PC-9 (cell line): ENCODE data around the gene SMIM24. TPM values are rescaled to one million over a fixed set of nuclear protein-coding genes. Genes with fewer than 3 reads are reported as not detected.
"Not testable (repeated sequence)": the region's sequence is repeated elsewhere in the genome, so short reads cannot be mapped to it uniquely, and the experiment has no call there.

Source experiments
- BruUV-seq: library from RNA; stranded (reverse); fragments of 400-500 nt; replicated peaks from 2 replicates; lab custom pipeline; 2021; lab: Mats Ljungman, UMichigan
- CTCF ChIA-PET: fragments of 300-600 bp; sonication (Branson Sonifier 250); formaldehyde crosslinking; loops from one replicate; lab custom pipeline; 2022; ENCODE audit warnings: antibody characterized with exemption; lab: Charles Lee
- POLR2A ChIA-PET: fragments of 300-600 bp; sonication (Branson Sonifier 250); formaldehyde crosslinking; loops from one replicate; lab custom pipeline; 2022; ENCODE audit warnings: antibody characterized with exemption; ENCODE audit not compliant: unreplicated experiment; lab: Charles Lee
- DNase-seq, 2 experiments: peaks; one replicate each; pipeline versions ENCODE4 v3.0.0 to v3.0.0-alpha.2; 2015 to 2022; ENCODE audit warnings: mixed read lengths in 1 of 2
- H2AFZ ChIP-seq: fragments of 200-600 bp; sonication (generic); 2 replicates; pipeline ENCODE4 v1.8.1; 2017; ENCODE audit warnings: antibody characterized with exemption
- H3F3A ChIP-seq: fragments of 200-600 bp; sonication (generic); 2 replicates; pipeline ENCODE4 v1.8.1; 2017; ENCODE audit warnings: antibody characterized with exemption, mild to moderate bottlenecking, low read depth; ENCODE audit not compliant: insufficient read depth
- H3K27ac ChIP-seq: fragments of 200-600 bp; sonication (generic); 2 replicates; pipeline ENCODE4 v1.6.1; 2016; ENCODE audit warnings: mixed run types
- H3K27me3 ChIP-seq: fragments of 200-600 bp; sonication (generic); 2 replicates; pipeline ENCODE4 v1.6.1; 2016; ENCODE audit warnings: low read depth, mixed run types; ENCODE audit not compliant: insufficient read depth
- H3K36me3 ChIP-seq: fragments of 200-600 bp; sonication (generic); 2 replicates; pipeline ENCODE4 v1.6.1; 2016; ENCODE audit warnings: low read depth, mixed run types
- H3K4me1 ChIP-seq: fragments of 200-600 bp; sonication (generic); replicated peaks from 2 replicates; pipeline ENCODE4 v1.6.1; 2016; ENCODE audit warnings: mixed run types; ENCODE audit not compliant: insufficient read depth
- H3K4me2 ChIP-seq: fragments of 200-600 bp; sonication (generic); 2 replicates; pipeline ENCODE4 v1.6.1; 2017; ENCODE audit warnings: mixed run types
- H3K4me3 ChIP-seq: fragments of 200-600 bp; sonication (generic); 2 replicates; pipeline ENCODE4 v1.6.1; 2016; ENCODE audit warnings: mixed run types
- H3K79me2 ChIP-seq: fragments of 200-600 bp; sonication (generic); 2 replicates; pipeline ENCODE4 v1.6.1; 2017; ENCODE audit warnings: low read depth, mixed run types
- H3K9me2 ChIP-seq: fragments of 200-600 bp; sonication (generic); 2 replicates; pipeline ENCODE4 v1.8.1; 2017; ENCODE audit warnings: mild to moderate bottlenecking; ENCODE audit not compliant: insufficient read depth
- H3K9me3 ChIP-seq: fragments of 200-600 bp; sonication (generic); 2 replicates; pipeline ENCODE4 v1.8.1; 2016; ENCODE audit warnings: low read depth; ENCODE audit not compliant: insufficient read depth
- H4K20me1 ChIP-seq: fragments of 200-600 bp; sonication (generic); 2 replicates; pipeline ENCODE4 v1.8.1; 2017; ENCODE audit not compliant: insufficient read depth
- CTCF ChIP-seq: fragments of 200-600 bp; sonication (generic); conservative IDR thresholded peaks from 2 replicates; pipeline ENCODE4 v1.6.1; 2017; ENCODE audit warnings: mixed run types, antibody characterized with exemption, mild to moderate bottlenecking, moderate library complexity
- EZH2 ChIP-seq: fragments of 200-600 bp; sonication (generic); IDR thresholded peaks from 2 replicates; pipeline ENCODE4 v1.8.0; 2017; ENCODE audit warnings: antibody characterized with exemption, low read depth
- intact Hi-C: fragments of 100-400 bp; cut with micrococcal nuclease; formaldehyde crosslinking; loops from one replicate; pipeline ENCODE4 v1.10.0; 2022; ENCODE audit not compliant: unreplicated experiment
- total RNA-seq: library from RNA; stranded (reverse); gene quantifications from 2 replicates; pipeline ENCODE4 v1.2.3, GENCODE V29; 2021

Gene SMIM24
- total RNA-seq, 1 experiment from 2014 or later = not detected

DNA sequence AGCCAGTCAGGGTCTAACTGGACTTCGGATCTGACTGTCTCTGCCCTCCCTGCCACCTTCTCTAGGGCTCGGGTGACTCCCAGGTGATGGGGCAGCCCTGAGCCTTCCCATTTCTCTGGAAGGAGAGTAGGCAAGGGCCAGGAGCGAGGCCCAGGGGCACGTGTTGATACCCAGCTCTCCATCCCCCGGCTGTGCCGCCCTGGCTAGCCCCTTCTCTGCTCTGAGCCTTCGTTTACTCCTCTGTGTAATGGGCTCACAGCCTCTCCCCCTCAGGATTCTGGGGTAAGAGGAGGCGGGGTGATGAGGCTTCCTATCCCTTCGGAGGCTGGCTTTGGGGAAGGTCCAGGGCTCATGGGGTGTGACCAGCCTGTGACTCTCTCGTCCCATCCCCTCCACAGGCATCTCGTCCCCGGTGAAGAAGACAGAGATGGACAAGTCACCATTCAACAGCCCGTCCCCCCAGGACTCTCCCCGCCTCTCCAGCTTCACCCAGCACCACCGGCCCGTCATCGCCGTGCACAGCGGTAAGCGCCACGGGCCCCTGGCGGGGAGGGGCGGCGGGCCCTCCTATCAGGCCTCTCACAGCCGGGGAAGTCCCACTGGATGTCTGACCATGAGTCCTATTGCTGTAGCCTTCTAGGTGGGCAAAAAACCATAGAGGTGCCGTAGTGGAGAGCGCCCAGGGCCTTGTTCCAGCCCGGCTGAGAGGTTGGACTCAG is 31.6 kb downstream of the SMIM24 start:
- CTCF ChIA-PET = no interaction called here
- Histone ChIP-seq H4K20me1 (no peaks in the 10 kb centered on the region; the same call in 1 of the 2 replicates), H3K4me3 (no peak overlapping the region), H3K36me3 (no peaks in the 10 kb centered on the region), H3K9me2 (no peaks in the 10 kb centered on the region), H3K4me1 (peaks cover 12% of the 10 kb centered on the region), H3K79me2 (no peaks in the 10 kb centered on the region), H3K4me2 (no peak overlapping the region), H2AFZ (no peak overlapping the region), H3K9me3 (no peaks in the 10 kb centered on the region), H3F3A (peaks cover 26% of the 10 kb centered on the region), H3K27ac (no peak overlapping the region), H3K27me3 (no peaks in the 10 kb centered on the region)
- POLR2A ChIA-PET = no interaction called here
- no TSS peak for BruUV-seq
- TF ChIP-seq EZH2 = no peak
- no peak for TF ChIP-seq CTCF
- intact Hi-C loops = no loop called here
- no peak for DNase-seq

- H2AFZ ChIP-seq, H4K20me1 ChIP-seq, intact Hi-C loops, DNase-seq, H3K9me3 ChIP-seq, H3K79me2 ChIP-seq, BruUV-seq, H3K27me3 ChIP-seq, CTCF ChIA-PET, POLR2A ChIA-PET, H3K4me2 ChIP-seq, H3K4me1 ChIP-seq, H3K36me3 ChIP-seq, H3K4me3 ChIP-seq, H3K27ac ChIP-seq, H3K9me2 ChIP-seq: not testable (repeated sequence)
- H3F3A ChIP-seq = peaks cover 22% of the 10 kb centered on the region
Measured at GRCh38 chr19:3446657-3447056, 33.7 kb downstream of the SMIM24 start.

- TF ChIP-seq CTCF = no peak
- no peak for TF ChIP-seq EZH2
- Histone ChIP-seq H3K4me2 (no peak overlapping the region), H3K79me2 (no peaks in the 10 kb centered on the region), H2AFZ (no peak overlapping the region), H3F3A (peaks cover 3% of the 10 kb centered on the region; the same call in 1 of the 2 replicates), H3K4me3 (no peak overlapping the region), H3K9me3 (no peaks in the 10 kb centered on the region), H3K9me2 (no peaks in the 10 kb centered on the region), H3K27ac (no peak overlapping the region), H3K4me1 (no peaks in the 10 kb centered on the region), H3K27me3 (no peaks in the 10 kb centered on the region), H4K20me1 (no peaks in the 10 kb centered on the region; the same call in 1 of the 2 replicates), H3K36me3 (no peaks in the 10 kb centered on the region)
- ChIA-PET POLR2A (no interaction called here), CTCF (no interaction called here)
- BruUV-seq = no TSS peak
- intact Hi-C loops = no loop called here
- DNase-seq = no peak
Measured at GRCh38 chr19:3444695-3445234, 35.6 kb downstream of the SMIM24 start.
